Thoracic aorta (tissue), 2 donors: ENCODE measurements around the gene NEU2. TPM values are rescaled to one million over a fixed set of nuclear protein-coding genes. Genes with fewer than 3 reads are reported as not detected.

ENCODE experiments used
- ATAC-seq: fragments of 150-250 bp; one replicate; pipeline ENCODE4 v1.8.0; 2017; ENCODE audit warnings: low read depth; ENCODE audit not compliant: insufficient number of reproducible peaks, low FRiP score
- DNase-seq: peaks from one replicate; pipeline ENCODE4 v3.0.0-alpha.2; 2020; ENCODE audit warnings: low spot score
- H3K27ac ChIP-seq, 2 donors: fragments of 200-600 bp; sonication (generic); 1 replicate in 1 of 2; 2 replicates in 1 of 2; pipeline ENCODE4 v1.5.1; 2016; ENCODE audit warnings: mild to moderate bottlenecking in 2 of 2, moderate library complexity in 2 of 2
- H3K27me3 ChIP-seq: fragments of 200-600 bp; sonication (generic); replicated peaks from 2 replicates; pipeline ENCODE4 v1.6.0; 2016; ENCODE audit warnings: mild to moderate bottlenecking; ENCODE audit not compliant: insufficient read depth
- H3K36me3 ChIP-seq: fragments of 200-600 bp; sonication (generic); one replicate; pipeline ENCODE4 v1.5.1; 2016
- H3K4me1 ChIP-seq, 2 donors: fragments of 200-600 bp; sonication (generic); 1 replicate in 1 of 2; 2 replicates in 1 of 2; pipeline versions ENCODE4 v1.5.1 to v1.6.0; 2016; ENCODE audit warnings: low read depth in 2 of 2, mild to moderate bottlenecking in 1 of 2; ENCODE audit not compliant: control insufficient read depth in 1 of 2
- H3K4me3 ChIP-seq: fragments of 200-600 bp; sonication (generic); 2 replicates; pipeline ENCODE4 v1.5.1; 2016; ENCODE audit warnings: mild to moderate bottlenecking
- H3K9me3 ChIP-seq: fragments of 200-600 bp; sonication (generic); 2 replicates; pipeline ENCODE4 v1.5.1; 2016
- total RNA-seq, 2 donors: library from RNA; depleted of rRNA; stranded (reverse); fragments of >200 nt; gene quantifications; one replicate each; pipeline versions ENCODE4 v1.1.0 to v1.2.3, GENCODE V29; 2016
- TF ChIP-seq, protein P1 (sequence below): fragments of 200-600 bp; sonication (generic); IDR thresholded peaks from one replicate; pipeline ENCODE4 v1.5.1; 2019; ENCODE audit warnings: antibody characterized with exemption

NEU2 gene
- total RNA-seq, 2 donors from 2014 or later: not detected

DNA sequence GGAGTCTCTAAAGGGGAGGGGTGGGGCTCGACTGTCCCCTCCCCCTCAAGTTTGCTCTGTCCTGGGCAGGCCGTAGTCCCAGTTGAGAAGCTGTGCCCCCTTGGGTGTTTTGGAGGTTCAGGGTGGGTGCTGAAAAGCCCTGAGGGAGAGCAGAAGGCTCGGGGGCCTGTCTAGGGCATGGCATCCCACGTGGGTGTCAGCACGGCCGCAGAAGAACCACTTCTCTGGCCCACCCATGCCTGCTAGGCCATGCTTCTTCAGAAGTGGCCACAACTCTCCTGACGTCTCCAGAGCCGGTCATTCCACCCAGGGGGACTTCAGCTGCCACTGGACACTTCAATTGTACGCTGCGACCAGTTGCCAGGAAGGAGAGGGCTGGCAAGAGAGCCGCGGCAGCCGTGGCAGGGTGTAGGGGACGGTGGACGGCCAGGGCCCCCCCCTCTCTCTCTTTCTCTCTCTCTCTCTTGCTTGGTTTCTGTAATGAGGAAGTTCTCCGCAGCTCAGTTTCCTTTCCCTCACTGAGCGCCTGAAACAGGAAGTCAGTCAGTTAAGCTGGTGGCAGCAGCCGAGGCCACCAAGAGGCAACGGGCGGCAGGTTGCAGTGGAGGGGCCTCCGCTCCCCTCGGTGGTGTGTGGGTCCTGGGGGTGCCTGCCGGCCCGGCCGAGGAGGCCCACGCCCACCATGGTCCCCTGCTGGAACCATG is 27.5 kb downstream of the NEU2 start, which contains the start of gene INPP5D:
INPP5D (plus strand) TSS at position 546 of the 704 bp plus-strand sequence; CDS start at position 683, 137 bp downstream.
- peak within 1 kb of the TSS; percentile 72 for H3K4me3 ChIP-seq
- no peak for ATAC-seq
- H3K4me1 ChIP-seq: peaks cover 0 to 3% of the 10 kb centered on the region in 2 donors
- peak within 1 kb of the TSS in 1 of 2 donors; percentile 55 for H3K27ac ChIP-seq
- H3K36me3 ChIP-seq: no peaks in the 10 kb centered on the region
- TF ChIP-seq, protein P1, sequence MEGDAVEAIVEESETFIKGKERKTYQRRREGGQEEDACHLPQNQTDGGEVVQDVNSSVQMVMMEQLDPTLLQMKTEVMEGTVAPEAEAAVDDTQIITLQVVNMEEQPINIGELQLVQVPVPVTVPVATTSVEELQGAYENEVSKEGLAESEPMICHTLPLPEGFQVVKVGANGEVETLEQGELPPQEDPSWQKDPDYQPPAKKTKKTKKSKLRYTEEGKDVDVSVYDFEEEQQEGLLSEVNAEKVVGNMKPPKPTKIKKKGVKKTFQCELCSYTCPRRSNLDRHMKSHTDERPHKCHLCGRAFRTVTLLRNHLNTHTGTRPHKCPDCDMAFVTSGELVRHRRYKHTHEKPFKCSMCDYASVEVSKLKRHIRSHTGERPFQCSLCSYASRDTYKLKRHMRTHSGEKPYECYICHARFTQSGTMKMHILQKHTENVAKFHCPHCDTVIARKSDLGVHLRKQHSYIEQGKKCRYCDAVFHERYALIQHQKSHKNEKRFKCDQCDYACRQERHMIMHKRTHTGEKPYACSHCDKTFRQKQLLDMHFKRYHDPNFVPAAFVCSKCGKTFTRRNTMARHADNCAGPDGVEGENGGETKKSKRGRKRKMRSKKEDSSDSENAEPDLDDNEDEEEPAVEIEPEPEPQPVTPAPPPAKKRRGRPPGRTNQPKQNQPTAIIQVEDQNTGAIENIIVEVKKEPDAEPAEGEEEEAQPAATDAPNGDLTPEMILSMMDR: no peak
- H3K9me3 ChIP-seq: no peaks in the 10 kb centered on the region
- H3K27me3 ChIP-seq: no peaks in the 10 kb centered on the region
- no peak for DNase-seq

DNA sequence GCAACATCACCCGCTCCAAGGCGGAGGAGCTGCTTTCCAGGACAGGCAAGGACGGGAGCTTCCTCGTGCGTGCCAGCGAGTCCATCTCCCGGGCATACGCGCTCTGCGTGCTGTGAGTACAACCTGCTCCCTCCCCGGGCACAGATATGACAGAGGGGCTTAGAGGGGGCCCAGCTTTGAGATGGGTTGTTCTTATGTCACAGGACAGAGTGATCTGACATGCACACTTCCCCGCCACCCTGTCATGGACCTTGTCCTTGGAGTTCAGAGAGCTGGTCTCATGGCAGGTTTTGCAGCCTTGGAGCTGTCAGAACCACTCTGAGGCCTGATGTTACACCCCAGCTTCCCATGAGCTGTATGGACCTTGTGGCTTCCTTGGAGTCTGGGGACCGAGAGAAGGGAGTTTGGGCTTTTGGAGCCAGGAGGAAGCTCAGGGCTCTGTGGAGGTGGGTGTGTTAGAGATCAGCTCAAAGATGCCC is 28.1 kb downstream of the NEU2 start:
- H3K4me3 ChIP-seq: peak overlapping the region; percentile 72
- no peak for ATAC-seq
- no peak for DNase-seq

DNA sequence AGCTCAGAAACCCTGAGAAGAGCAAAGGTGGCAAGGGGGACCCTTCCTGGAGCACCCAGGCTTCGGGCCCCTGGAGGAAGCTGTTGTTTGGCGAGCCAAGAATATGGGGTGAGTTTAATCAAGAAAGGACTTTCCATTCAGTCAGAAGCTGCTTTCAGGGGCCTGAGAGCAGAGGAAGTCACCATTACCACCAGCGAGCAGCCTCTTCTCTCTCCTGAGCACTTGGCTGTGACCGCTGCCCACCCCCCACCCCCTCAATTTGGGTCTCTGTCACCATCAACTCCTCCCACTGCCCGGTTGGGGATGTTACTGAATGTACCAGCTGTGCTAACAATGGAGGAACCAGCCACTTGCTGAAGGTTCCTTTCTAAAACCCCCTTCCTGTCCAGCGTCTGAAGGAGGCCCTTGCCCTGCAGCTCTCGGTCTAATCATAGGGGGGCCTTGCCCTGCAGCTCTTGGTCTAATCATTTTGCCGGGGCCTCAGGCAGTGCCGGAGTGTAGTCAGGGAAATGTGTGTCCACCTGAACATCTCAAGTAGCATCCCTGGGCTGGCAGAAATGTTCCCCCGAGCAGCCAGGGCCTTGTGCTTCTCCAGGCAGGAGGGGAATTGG is 28.6 kb downstream of the NEU2 start:
- H3K36me3 ChIP-seq: no peaks in the 10 kb centered on the region
- no peaks in the 10 kb centered on the region for H3K27me3 ChIP-seq
- H3K4me3 ChIP-seq: peak overlapping the region; percentile 72
- TF ChIP-seq, protein P1: no peak
- ATAC-seq (no peak), DNase-seq (no peak)
- H3K4me1 ChIP-seq: peaks cover 0 to 3% of the 10 kb centered on the region in 2 donors
- no peaks in the 10 kb centered on the region for H3K9me3 ChIP-seq
- H3K27ac ChIP-seq: peak overlapping the region in 1 of 2 donors; percentile 55

More for the DNA sequence above, 28.1 kb downstream of the NEU2 start:
- TF ChIP-seq, protein P1: no peak
- Histone ChIP-seq H3K9me3 (no peaks in the 10 kb centered on the region), H3K27me3 (no peaks in the 10 kb centered on the region), H3K27ac (peak overlapping the region in 1 of 2 donors; percentile 55), H3K36me3 (no peaks in the 10 kb centered on the region), H3K4me1 (peaks cover 0 to 3% of the 10 kb centered on the region in 2 donors)

DNA sequence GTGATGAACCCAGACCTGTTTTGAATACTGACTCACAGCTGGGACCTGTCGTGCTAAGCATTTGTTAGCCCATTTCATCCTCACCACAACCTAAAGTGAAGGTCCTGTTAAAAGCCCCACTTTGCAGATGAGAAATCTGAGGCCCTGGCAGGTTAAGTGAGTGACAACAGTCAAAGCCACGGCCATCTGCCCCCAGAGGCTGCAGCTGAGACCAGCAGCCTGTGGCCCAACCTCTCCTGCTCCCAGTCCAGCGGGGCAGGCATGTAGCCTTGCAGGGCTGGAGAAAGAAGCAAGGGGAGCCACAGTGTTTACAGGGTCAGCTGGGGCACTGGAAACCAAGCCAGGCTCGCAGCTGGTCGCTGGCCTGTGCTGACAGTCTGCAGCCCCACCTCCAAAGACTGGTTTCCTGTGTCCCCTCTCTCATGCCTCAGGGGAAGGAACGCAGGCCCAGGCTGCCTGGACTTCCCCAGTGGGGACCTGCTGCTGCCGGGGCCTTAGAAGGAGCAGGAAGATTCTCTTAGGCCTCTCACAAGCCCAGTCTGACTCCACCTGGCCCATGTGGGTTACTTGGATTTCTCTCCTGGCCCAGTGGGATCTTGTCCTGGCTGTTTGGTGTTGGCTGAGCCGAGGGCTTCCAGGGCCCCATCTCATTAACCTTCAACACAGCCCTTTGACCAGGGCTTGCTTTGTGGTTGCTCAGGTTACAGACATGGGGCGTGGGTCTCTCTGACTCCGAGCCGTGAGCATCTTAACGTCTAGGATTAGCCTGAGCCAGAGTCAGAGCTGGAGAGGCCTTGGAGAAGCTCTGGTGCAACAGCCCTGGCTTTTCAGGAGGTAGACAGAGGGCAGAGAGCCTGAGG is 29.3 kb downstream of the NEU2 start:
- peak overlapping the region; percentile 72 for H3K4me3 ChIP-seq
- H3K27me3 ChIP-seq: no peaks in the 10 kb centered on the region
- H3K4me1 ChIP-seq: peaks cover 0 to 3% of the 10 kb centered on the region in 2 donors
- no peaks in the 10 kb centered on the region for H3K36me3 ChIP-seq
- no peaks in the 10 kb centered on the region for H3K9me3 ChIP-seq
- ATAC-seq (no peak), DNase-seq (no peak)
- TF ChIP-seq, protein P1: no peak
- H3K27ac ChIP-seq: peak overlapping the region in 1 of 2 donors; percentile 55
